ENCODE measurements around the gene TMEM238. TPM values are rescaled to one million over a fixed set of nuclear protein-coding genes. Genes with fewer than 3 reads are reported as not detected.

Gene TMEM238
- total and polyA plus RNA-seq, 9 donors = 0.10 to 31.2 (median 2.5) TPM; not detected in 1

GRCh38 chr19:55382522-55383054 lies 1.5 kb downstream of the TMEM238 start:
- Histone ChIP-seq H3K4me3 (no peak overlapping the region), H3K27me3 (no peaks in the 10 kb centered on the region)

GRCh38 chr19:55382013-55382412 lies 2.1 kb downstream of the TMEM238 start:
- H3K9me3 ChIP-seq = no peaks in the 10 kb centered on the region
- no peaks in the 10 kb centered on the region for H3K27me3 ChIP-seq
- intact Hi-C loops (cut with DNase I) = loop anchor here in 3 of 4 donors (5.0 to 10.0 kb wide), 4 partner anchors 40 to 123 kb away; no protein-coding TSS in a partner anchor
- H3K4me3 ChIP-seq = no peak overlapping the region
- no peak for DNase-seq
- H3K27ac ChIP-seq = no peak overlapping the region
- peaks cover 12% of the 10 kb centered on the region for H3K4me1 ChIP-seq (ENCODE audit: insufficient read depth)
- WGBS, 3 donors = 96 to 98% (median 96%) methylated on average over 5 of the region's 5 CpGs
- H3K36me3 ChIP-seq = no peaks in the 10 kb centered on the region
- no peak for TF ChIP-seq POLR2A (IDR thresholded peaks at IDR 0.05)
- no peak for TF ChIP-seq EP300 (IDR thresholded peaks at IDR 0.05)
- TF ChIP-seq, protein P1, sequence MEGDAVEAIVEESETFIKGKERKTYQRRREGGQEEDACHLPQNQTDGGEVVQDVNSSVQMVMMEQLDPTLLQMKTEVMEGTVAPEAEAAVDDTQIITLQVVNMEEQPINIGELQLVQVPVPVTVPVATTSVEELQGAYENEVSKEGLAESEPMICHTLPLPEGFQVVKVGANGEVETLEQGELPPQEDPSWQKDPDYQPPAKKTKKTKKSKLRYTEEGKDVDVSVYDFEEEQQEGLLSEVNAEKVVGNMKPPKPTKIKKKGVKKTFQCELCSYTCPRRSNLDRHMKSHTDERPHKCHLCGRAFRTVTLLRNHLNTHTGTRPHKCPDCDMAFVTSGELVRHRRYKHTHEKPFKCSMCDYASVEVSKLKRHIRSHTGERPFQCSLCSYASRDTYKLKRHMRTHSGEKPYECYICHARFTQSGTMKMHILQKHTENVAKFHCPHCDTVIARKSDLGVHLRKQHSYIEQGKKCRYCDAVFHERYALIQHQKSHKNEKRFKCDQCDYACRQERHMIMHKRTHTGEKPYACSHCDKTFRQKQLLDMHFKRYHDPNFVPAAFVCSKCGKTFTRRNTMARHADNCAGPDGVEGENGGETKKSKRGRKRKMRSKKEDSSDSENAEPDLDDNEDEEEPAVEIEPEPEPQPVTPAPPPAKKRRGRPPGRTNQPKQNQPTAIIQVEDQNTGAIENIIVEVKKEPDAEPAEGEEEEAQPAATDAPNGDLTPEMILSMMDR (IDR thresholded peaks at IDR 0.05) = no peak

More at GRCh38 chr19:55382522-55383054, 1.5 kb downstream of the TMEM238 start:
- Histone ChIP-seq H3K4me1 (ENCODE audit: insufficient read depth) (peaks cover 18% of the 10 kb centered on the region), H3K27ac (no peak overlapping the region), H3K36me3 (no peaks in the 10 kb centered on the region), H3K9me3 (no peaks in the 10 kb centered on the region)
- WGBS, 3 donors = 93 to 98% (median 98%) methylated on average over 3 of the region's 3 CpGs
- TF ChIP-seq POLR2A (IDR thresholded peaks at IDR 0.05) (no peak), EP300 (IDR thresholded peaks at IDR 0.05) (no peak)
- TF ChIP-seq, protein P1 (IDR thresholded peaks at IDR 0.05) = no peak
- DNase-seq = no peak
- intact Hi-C loops (cut with DNase I) = loop anchor here in 3 of 4 donors (5.0 to 10.0 kb wide), 4 partner anchors 40 to 122 kb away; no protein-coding TSS in a partner anchor

GRCh38 chr19:55379174-55379573 lies 4.9 kb downstream of the TMEM238 start:
- intact Hi-C loops (cut with DNase I) = loop anchor here in 2 of 4 donors (10.0 kb wide), 2 partner anchors 94 to 234 kb away; partner anchors contain the start of genes BRSK1 (in 1 of the 2), HSPBP1 (in 1 of the 2) and TNNT1 (in 1 of the 2)
- Histone ChIP-seq H3K27me3 (no peaks in the 10 kb centered on the region), H3K4me1 (ENCODE audit: insufficient read depth) (peaks cover 2% of the 10 kb centered on the region), H3K27ac (no peak overlapping the region), H3K4me3 (no peak overlapping the region), H3K36me3 (no peaks in the 10 kb centered on the region), H3K9me3 (no peaks in the 10 kb centered on the region)
- WGBS, 3 donors = 46 to 64% (median 55%) methylated on average over 11 of the region's 11 CpGs
- no peak for DNase-seq
- no peak for TF ChIP-seq POLR2A (IDR thresholded peaks at IDR 0.05)
- TF ChIP-seq, protein P1 (IDR thresholded peaks at IDR 0.05) = no peak
- TF ChIP-seq EP300 (IDR thresholded peaks at IDR 0.05) = no peak

DNA sequence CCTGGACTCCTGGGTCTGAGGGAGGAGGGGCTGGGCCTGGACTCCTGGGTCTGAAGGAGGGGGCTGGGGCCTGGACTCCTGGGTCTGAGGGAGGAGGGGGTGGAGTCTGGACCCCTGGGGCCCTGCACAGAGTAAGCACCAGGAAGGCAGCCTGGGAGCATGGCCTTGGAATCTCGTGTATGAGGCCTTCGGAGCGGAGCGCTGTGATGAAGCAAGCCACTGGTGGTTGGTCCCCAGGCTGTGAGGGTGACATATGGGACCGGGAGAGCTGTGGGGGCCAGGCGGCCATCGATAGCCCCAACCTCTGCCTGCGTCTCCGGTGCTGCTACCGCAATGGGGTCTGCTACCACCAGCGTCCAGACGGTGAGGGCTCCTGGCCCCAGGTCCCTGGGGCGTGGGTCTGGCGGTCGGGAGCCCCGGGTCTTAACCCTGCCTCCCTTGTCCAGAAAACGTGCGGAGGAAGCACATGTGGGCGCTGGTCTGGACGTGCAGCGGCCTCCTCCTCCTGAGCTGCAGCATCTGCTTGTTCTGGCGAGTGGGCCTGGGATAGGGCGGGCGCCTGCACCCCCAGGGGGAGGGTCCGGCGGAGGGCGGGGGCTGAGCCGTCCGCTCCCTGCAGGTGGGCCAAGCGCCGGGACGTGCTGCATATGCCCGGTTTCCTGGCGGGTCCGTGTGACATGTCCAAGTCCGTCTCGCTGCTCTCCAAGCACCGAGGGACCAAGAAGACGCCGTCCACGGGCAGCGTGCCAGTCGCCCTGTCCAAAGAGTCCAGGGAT lies 6.5 kb downstream of the TMEM238 start:
- Histone ChIP-seq H3K27ac (no peak overlapping the region), H3K4me1 (ENCODE audit: insufficient read depth) (no peaks in the 10 kb centered on the region), H3K36me3 (no peaks in the 10 kb centered on the region), H3K4me3 (no peak overlapping the region), H3K9me3 (no peaks in the 10 kb centered on the region), H3K27me3 (no peaks in the 10 kb centered on the region)
- no peak for DNase-seq
- TF ChIP-seq, protein P1 (IDR thresholded peaks at IDR 0.05) = no peak
- TF ChIP-seq EP300 (IDR thresholded peaks at IDR 0.05) (no peak), POLR2A (IDR thresholded peaks at IDR 0.05) (no peak)
- intact Hi-C loops (cut with DNase I) = loop anchor here in 2 of 4 donors (10.0 kb wide), 2 partner anchors 93 to 233 kb away; partner anchors contain the start of genes BRSK1 (in 1 of the 2), HSPBP1 (in 1 of the 2) and TNNT1 (in 1 of the 2)
- WGBS, 3 donors = 8 to 11% (median 11%) methylated on average over 31 to 43 of the region's 43 CpGs
